HEK293T (cell line): ENCODE results near the gene C10orf95.

Experiments
- ARNT ChIP-seq: fragments of 450-650 bp; IDR thresholded peaks from 2 replicates; pipeline ENCODE4 v1.6.1; 2017; ENCODE audit warnings: mild to moderate bottlenecking
- CTBP1 ChIP-seq: fragments of 450-650 bp; IDR thresholded peaks from 2 replicates; pipeline ENCODE4 v1.6.1; 2016; ENCODE audit warnings: borderline replicate concordance
- ELF4 ChIP-seq: fragments of 450-650 bp; IDR thresholded peaks from 2 replicates; pipeline ENCODE4 v1.6.1; 2017; ENCODE audit warnings: antibody characterized with exemption
- FOXA1 ChIP-seq: fragments of 450-650 bp; IDR thresholded peaks from 2 replicates; pipeline ENCODE4 v1.6.1; 2016; ENCODE audit warnings: mild to moderate bottlenecking
- FOXM1 ChIP-seq: fragments of 450-650 bp; IDR thresholded peaks from 2 replicates; pipeline ENCODE4 v1.6.1; 2017; ENCODE audit warnings: mild to moderate bottlenecking, borderline replicate concordance
- HDGF ChIP-seq: fragments of 450-650 bp; IDR thresholded peaks from 2 replicates; pipeline ENCODE4 v1.6.1; 2017; ENCODE audit warnings: antibody characterized with exemption, borderline replicate concordance
- LEF1 ChIP-seq: fragments of 450-650 bp; IDR thresholded peaks from 2 replicates; pipeline ENCODE4 v1.6.1; 2017; ENCODE audit warnings: mild to moderate bottlenecking, borderline replicate concordance
- SP1 ChIP-seq: fragments of 450-650 bp; IDR thresholded peaks from 2 replicates; pipeline ENCODE4 v1.6.1; 2017
- SUZ12 ChIP-seq: fragments of 450-650 bp; IDR thresholded peaks from 2 replicates; pipeline ENCODE4 v1.6.1; 2016; ENCODE audit warnings: mild to moderate bottlenecking
- TARDBP ChIP-seq: fragments of 450-650 bp; IDR thresholded peaks from 2 replicates; pipeline ENCODE4 v1.6.1; 2016
- ZNF384 ChIP-seq: fragments of 450-650 bp; IDR thresholded peaks from 2 replicates; pipeline ENCODE4 v1.6.1; 2016
- TF ChIP-seq, protein P1 (sequence below): fragments of 450-650 bp; IDR thresholded peaks from 2 replicates; pipeline ENCODE4 v1.6.1; 2016

DNA sequence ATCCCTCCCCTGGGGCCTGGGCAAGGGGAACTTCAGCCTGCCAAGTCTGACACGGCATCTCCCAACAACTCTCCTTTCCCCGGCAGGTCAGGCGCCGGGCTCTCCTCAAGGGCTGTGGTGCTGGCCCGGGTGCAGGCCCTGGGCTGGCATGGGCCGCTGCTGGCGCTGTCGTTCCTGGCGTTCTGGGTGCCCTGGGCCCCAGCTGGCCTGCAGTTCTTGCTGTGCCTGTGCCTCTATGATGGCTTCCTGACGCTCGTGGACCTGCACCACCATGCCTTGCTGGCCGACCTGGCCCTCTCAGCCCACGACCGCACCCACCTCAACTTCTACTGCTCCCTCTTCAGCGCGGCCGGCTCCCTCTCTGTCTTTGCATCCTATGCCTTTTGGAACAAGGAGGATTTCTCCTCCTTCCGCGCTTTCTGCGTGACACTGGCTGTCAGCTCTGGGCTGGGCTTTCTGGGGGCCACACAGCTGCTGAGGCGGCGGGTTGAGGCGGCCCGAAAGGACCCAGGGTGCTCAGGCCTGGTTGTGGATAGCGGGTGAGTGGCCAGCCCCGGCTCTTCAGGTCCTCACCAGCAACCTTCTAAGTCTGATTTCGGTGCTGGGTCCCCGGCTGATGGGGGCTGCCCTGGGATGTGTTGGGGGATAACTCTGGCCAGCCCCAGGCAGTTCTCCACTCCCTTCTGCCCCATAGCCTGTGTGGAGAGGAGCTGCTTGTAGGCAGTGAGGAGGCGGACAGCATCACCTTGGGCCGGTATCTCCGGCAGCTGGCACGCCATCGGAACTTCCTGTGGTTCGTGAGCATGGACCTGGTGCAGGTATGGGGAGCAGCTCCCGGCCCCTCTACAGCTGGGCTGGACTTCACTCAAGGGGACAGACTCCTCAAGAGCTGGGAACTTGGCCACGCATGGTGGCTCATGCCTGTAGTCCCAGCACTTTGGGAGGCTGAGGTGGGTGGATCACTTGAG, 19.5 kb upstream of the C10orf95 start:
- TF ChIP-seq CTBP1 (no peak), ARNT (no peak), FOXM1 (no peak), LEF1 (no peak), TARDBP (no peak), SUZ12 (no peak), FOXA1 (no peak), ZNF384 (no peak), HDGF (no peak), SP1 (no peak), ELF4 (no peak)
- TF ChIP-seq, protein P1, sequence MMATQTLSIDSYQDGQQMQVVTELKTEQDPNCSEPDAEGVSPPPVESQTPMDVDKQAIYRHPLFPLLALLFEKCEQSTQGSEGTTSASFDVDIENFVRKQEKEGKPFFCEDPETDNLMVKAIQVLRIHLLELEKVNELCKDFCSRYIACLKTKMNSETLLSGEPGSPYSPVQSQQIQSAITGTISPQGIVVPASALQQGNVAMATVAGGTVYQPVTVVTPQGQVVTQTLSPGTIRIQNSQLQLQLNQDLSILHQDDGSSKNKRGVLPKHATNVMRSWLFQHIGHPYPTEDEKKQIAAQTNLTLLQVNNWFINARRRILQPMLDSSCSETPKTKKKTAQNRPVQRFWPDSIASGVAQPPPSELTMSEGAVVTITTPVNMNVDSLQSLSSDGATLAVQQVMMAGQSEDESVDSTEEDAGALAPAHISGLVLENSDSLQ: no peak
